ENCODE results near the gene ZRSR2. TPM values are rescaled to one million over a fixed set of nuclear protein-coding genes. Genes with fewer than 3 reads are reported as not detected.

ZRSR2 gene
- total and polyA plus RNA-seq, 9 of the 15 experiments (the other 6 are each of a cell fraction or from before 2014, with no cell fraction given) = 3.5 to 19.5 (median 8.6) TPM

GRCh38 chrX:15790769-15791290 is 546 bp downstream of the ZRSR2 start:
- Histone ChIP-seq H3K9ac (ENCODE audit: insufficient read depth in 1 of 2, low read depth in 2 of 2, low read length in 2 of 2) (peak overlapping the region; percentile 70 to 95), H3K27ac (ENCODE audit: extremely low read depth, low read depth, low read length) (peak overlapping the region; percentile 63), H3K4me1 (replicated peaks in 1 of 2; ENCODE audit: control insufficient read depth in 2 of 2, insufficient read depth in 2 of 2, low read length in 2 of 2) (peaks cover 3 to 5% of the 10 kb centered on the region in 2 experiments; a peak in 3 of 5 replicates), H3K27me3 (ENCODE audit: control insufficient read depth in 2 of 2, insufficient read depth in 2 of 2, low read length in 2 of 2) (no peaks in the 10 kb centered on the region), H3K4me2 (ENCODE audit: insufficient read depth, low read length) (peak overlapping the region; percentile 90), H3K9me3 (replicated peaks; ENCODE audit: control insufficient read depth, insufficient read depth, low read depth, low read length) (no peaks in the 10 kb centered on the region), H3K9me1 (ENCODE audit: control insufficient read depth, insufficient read depth, low read length) (no peaks in the 10 kb centered on the region), H3K79me2 (ENCODE audit: control insufficient read depth, insufficient read depth, low read length) (peaks cover 7% of the 10 kb centered on the region), H3K4me3 (peak overlapping the region; percentile 83), H3K36me3 (ENCODE audit: control insufficient read depth, insufficient read depth, low read length) (peaks cover 4% of the 10 kb centered on the region; the same call in 1 of the 3 replicates), H2AFZ (ENCODE audit: low read depth, low read length) (peak overlapping the region; percentile 95), H4K20me1 (replicated peaks; ENCODE audit: control insufficient read depth, insufficient read depth, low read length) (no peaks in the 10 kb centered on the region)
- ChIA-PET CTCF (ENCODE audit: low intra/inter-chr PET ratio) (no interaction called here), POLR2A (no interaction called here)
- no peak for FAIRE-seq
- ATAC-seq = peak; percentile 15
- intact Hi-C loops (cut with micrococcal nuclease) (no loop called here), in situ Hi-C loops (cut with MboI) (no loop called here)
- TF ChIP-seq ZFX (CRISPR knock-in tag; IDR thresholded peaks at IDR 0.05) = peak; percentile 11; the same call in 1 of the 2 replicates
- peak; percentile 39; the same call in 1 of the 2 replicates for TF ChIP-seq EGR1 (conservative IDR thresholded peaks at IDR 0.05)
- TF ChIP-seq E2F3 (CRISPR knock-in tag; IDR thresholded peaks at IDR 0.05) = no peak
- TF ChIP-seq RREB1 (CRISPR knock-in tag; IDR thresholded peaks at IDR 0.05) = peak; percentile 90; the same call in 1 of the 2 replicates
- peak; percentile 14; the same call in 1 of the 2 replicates for TF ChIP-seq PBX2 (CRISPR knock-in tag; IDR thresholded peaks at IDR 0.05; ENCODE audit: low read depth)
- TF ChIP-seq PBX2 (tag; conservative IDR thresholded peaks at IDR 0.05; ENCODE audit: low read depth) = peak; percentile 4; the same call in 1 of the 2 replicates
- no peak for TF ChIP-seq ZBTB11 (CRISPR knock-in tag; IDR thresholded peaks at IDR 0.05)
- WGBS (ENCODE audit: insufficient coverage, low coverage, missing lambda C conversion rate) = under 1% methylated on average over 11 of the region's 15 CpGs
- TSS peak; percentile 79 for BruUV-seq (replicated peaks)
- DNase-seq (ENCODE audit: extremely low read depth in 1 of 4, low spot score in 3 of 4) = peak in 1 of 4 experiments; percentile 6
